ENCODE data around the gene JAZF1.

DNA sequence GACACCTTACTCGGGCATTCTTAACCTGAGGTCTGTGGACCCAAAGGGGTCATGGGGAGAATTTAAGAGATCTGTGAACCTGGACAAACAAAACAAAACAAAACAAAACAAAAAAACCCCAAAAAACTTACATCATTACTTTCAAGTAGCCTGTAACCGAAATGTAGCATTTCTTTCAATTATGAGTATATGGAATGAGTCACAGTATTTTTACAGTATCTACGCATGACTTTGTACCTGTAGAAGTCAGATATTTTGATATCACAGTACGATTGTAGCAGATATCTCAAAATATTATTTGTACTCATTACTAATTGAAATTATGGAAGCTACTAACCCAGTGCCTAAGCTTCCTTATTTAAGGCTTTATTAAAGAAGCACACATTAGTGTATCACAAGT lies 210.2 kb downstream of the JAZF1 start:
- no peak for TF ChIP-seq EZH2 (IDR thresholded peaks at IDR 0.05; ENCODE audit: borderline replicate concordance, insufficient read depth, low read depth, low read length, poor library complexity, severe bottlenecking)
- TF ChIP-seq CTCF (IDR thresholded peaks at IDR 0.05), result no peak

Measured in B cell (primary cell).